Measurements from ENCODE around the gene GNAQ.

- TF ChIP-seq TAF1 (IDR thresholded peaks at IDR 0.05; ENCODE audit: borderline replicate concordance, insufficient read depth, low read length) (no peak), POLR2AphosphoS5 (IDR thresholded peaks at IDR 0.05; ENCODE audit: low read depth, low read length) (no peak), SIN3A (IDR thresholded peaks at IDR 0.05; ENCODE audit: borderline replicate concordance, insufficient read depth, low read length) (no peak)
Measured at GRCh38 chr9:77705636-77706035, 326.0 kb downstream of the GNAQ start.

All from PFSK-1 (cell line).